NCI-H1048 (cell line): ENCODE results near the gene NUDT16L1.

ENCODE experiments used
- DNase-seq: peaks from one replicate; lab custom pipeline; 2025; lab: John Stamatoyannopoulos, UW

NUDT16L1 gene

GRCh38 chr16:4664538-4665418 lies 28.6 kb upstream of the NUDT16L1 start:
- no peak for DNase-seq

- DNase-seq: no peak
Measured at GRCh38 chr16:4666537-4667202, 26.7 kb upstream of the NUDT16L1 start.

- DNase-seq: no peak
Measured at GRCh38 chr16:4667203-4667963, 26.0 kb upstream of the NUDT16L1 start.

- DNase-seq: no peak
Measured at GRCh38 chr16:4668313-4668960, 24.9 kb upstream of the NUDT16L1 start.

GRCh38 chr16:4673387-4674046 lies 19.8 kb upstream of the NUDT16L1 start:
- no peak for DNase-seq

GRCh38 chr16:4674926-4675530 lies 18.3 kb upstream of the NUDT16L1 start:
- no peak for DNase-seq

GRCh38 chr16:4675864-4676786 lies 17.2 kb upstream of the NUDT16L1 start:
- DNase-seq: no peak

- DNase-seq: no peak
Measured at GRCh38 chr16:4676831-4677230, 16.5 kb upstream of the NUDT16L1 start.

GRCh38 chr16:4677390-4677789 lies 16.0 kb upstream of the NUDT16L1 start:
- no peak for DNase-seq

- DNase-seq: no peak
Measured at GRCh38 chr16:4677994-4678393, 15.4 kb upstream of the NUDT16L1 start.

- no peak for DNase-seq
Measured at GRCh38 chr16:4678596-4678995, 14.8 kb upstream of the NUDT16L1 start.

- no peak for DNase-seq
Measured at GRCh38 chr16:4679156-4679849, 14.1 kb upstream of the NUDT16L1 start.

- no peak for DNase-seq
Measured at GRCh38 chr16:4679850-4680636, 13.3 kb upstream of the NUDT16L1 start.

- no peak for DNase-seq
Measured at GRCh38 chr16:4680673-4681470, 12.5 kb upstream of the NUDT16L1 start.

GRCh38 chr16:4681471-4682083 lies 11.8 kb upstream of the NUDT16L1 start:
- no peak for DNase-seq

- no peak for DNase-seq
Measured at GRCh38 chr16:4682084-4682591, 11.2 kb upstream of the NUDT16L1 start.

- DNase-seq: no peak
Measured at GRCh38 chr16:4682616-4683254, 10.6 kb upstream of the NUDT16L1 start.
